Ascending aorta (tissue), 2 donors: ENCODE measurements around the gene NPY5R. TPM values are rescaled to one million over a fixed set of nuclear protein-coding genes. Genes with fewer than 3 reads are reported as not detected.

Source experiments
- DNase-seq, 2 donors: peaks; one replicate each; pipeline ENCODE4 v3.0.0-alpha.2; 2019; ENCODE audit warnings: low spot score in 2 of 2
- H3K27ac ChIP-seq, 2 donors: fragments of 200-600 bp; sonication (generic); one replicate each; pipeline ENCODE4 v1.5.1; 2016 to 2017; ENCODE audit warnings: mild to moderate bottlenecking in 1 of 2
- H3K27me3 ChIP-seq: fragments of 200-600 bp; sonication (generic); one replicate; pipeline ENCODE4 v1.5.1; 2017
- H3K36me3 ChIP-seq, 2 donors: fragments of 200-600 bp; sonication (generic); one replicate each; pipeline ENCODE4 v1.5.1; 2016
- H3K4me1 ChIP-seq, 2 donors: fragments of 200-600 bp; sonication (generic); one replicate each; pipeline ENCODE4 v1.5.1; 2016 to 2017; ENCODE audit warnings: mild to moderate bottlenecking in 1 of 2
- H3K4me3 ChIP-seq, 2 donors: fragments of 200-600 bp; sonication (generic); one replicate each; pipeline ENCODE4 v1.5.1; 2016 to 2017; ENCODE audit warnings: mild to moderate bottlenecking in 1 of 2
- H3K9me3 ChIP-seq, 2 donors: fragments of 200-600 bp; sonication (generic); one replicate each; pipeline ENCODE4 v1.5.1; 2016
- intact Hi-C: fragments of 100-400 bp; cut with DNase I; formaldehyde crosslinking; loops from one replicate; pipeline ENCODE4 v1.15.1; 2023
- total RNA-seq: library from RNA; depleted of rRNA; stranded (reverse); fragments of >200 nt; gene quantifications from one replicate; pipeline ENCODE4 v1.1.0, GENCODE V29; 2016
- TF ChIP-seq, protein P1 (sequence below), 3 experiments: fragments of 200-600 bp in 2 of 3; fragments of 450-650 bp in 1 of 3; sonication (generic) in 2 of 3; IDR thresholded peaks; one replicate each; pipeline ENCODE4 v1.5.1; 2016 to 2019; ENCODE audit warnings: antibody characterized with exemption in 3 of 3, mild to moderate bottlenecking in 1 of 3, moderate library complexity in 1 of 3

Gene NPY5R
- total RNA-seq, 1 donor from 2014 or later: 6.1 TPM

DNA sequence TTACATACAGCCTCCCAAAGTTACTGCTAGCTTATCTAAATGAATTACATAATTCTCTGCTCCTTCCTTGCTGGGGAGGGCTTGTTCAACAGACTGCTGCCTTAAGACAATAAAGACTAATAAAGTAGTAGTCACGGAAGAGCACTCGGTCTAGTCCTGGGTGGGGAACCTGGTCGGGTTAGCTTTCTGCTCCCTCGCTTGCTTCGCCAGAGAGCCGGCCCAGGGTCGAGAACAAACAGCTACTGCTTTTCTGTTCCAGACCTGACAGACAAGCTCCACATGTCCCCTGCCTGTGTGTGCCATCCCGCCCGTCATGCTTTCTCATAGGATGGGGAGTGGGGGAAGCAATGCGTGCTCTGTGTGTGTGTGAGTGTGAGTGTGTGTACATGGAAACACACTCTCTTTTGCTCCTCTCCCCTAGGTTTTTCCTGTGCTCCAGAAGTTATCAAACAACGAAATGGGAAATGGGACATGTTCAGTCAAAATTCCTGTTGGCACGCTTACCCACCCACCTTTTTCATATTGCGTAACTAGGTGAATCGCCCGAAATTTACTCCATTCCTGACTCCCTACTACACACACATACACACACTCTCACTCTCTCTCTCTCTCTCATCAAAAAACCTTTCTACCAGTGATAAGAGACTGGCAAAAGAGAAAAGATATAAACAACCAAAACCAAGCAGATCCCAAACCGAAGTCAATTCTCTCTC is 12.6 kb upstream of the NPY5R start:
- Histone ChIP-seq H3K4me1 (peaks cover 0 to 9% of the 10 kb centered on the region in 2 donors), H3K9me3 (no peaks in the 10 kb centered on the region), H3K27ac (peak overlapping the region; percentile 73 to 90), H3K4me3 (peak overlapping the region; percentile 73 to 74), H3K36me3 (no peaks in the 10 kb centered on the region), H3K27me3 (no peaks in the 10 kb centered on the region)
- TF ChIP-seq, protein P1, sequence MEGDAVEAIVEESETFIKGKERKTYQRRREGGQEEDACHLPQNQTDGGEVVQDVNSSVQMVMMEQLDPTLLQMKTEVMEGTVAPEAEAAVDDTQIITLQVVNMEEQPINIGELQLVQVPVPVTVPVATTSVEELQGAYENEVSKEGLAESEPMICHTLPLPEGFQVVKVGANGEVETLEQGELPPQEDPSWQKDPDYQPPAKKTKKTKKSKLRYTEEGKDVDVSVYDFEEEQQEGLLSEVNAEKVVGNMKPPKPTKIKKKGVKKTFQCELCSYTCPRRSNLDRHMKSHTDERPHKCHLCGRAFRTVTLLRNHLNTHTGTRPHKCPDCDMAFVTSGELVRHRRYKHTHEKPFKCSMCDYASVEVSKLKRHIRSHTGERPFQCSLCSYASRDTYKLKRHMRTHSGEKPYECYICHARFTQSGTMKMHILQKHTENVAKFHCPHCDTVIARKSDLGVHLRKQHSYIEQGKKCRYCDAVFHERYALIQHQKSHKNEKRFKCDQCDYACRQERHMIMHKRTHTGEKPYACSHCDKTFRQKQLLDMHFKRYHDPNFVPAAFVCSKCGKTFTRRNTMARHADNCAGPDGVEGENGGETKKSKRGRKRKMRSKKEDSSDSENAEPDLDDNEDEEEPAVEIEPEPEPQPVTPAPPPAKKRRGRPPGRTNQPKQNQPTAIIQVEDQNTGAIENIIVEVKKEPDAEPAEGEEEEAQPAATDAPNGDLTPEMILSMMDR (IDR thresholded peaks at IDR 0.05): no peak
- intact Hi-C loops: loop anchor here (5.0 to 10.0 kb wide), 5 partner anchors 211 to 834 kb away; no protein-coding TSS in a partner anchor
- no peak for DNase-seq

DNA sequence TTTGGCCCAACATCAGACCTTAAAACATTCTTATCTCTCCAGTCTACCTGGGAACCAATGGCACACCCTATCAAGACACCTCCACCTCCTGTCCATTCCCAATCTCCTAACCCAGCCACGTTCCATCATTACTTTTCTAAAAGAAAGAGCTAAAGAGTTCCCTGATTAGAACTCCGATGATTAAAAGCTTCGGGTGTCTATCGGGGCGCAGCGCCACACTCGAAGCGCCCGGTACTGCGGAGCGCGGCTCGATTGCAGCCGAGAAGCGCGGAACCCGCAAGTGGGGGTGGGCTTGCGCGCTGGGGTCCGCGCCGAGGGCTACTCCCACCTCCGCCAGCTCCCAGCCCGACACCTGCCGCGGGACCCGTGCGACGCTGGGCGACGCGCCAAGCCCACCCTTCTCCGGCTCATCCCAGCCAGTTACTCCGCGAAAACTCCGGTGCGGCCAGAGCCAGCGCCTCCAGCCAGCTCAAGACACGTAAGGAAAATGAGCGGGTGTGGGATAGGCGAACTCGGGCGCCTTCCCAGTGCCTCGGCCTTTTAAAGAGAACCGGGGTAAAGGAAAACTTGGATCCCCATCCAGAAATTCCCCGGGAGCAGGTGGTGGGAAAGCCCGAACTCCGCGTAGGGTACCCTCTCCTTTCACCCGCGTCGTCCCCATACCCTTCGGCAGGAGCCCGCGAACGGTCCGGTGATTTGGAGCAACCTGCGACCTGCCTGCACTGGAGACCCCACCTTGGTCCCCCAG is 11.9 kb upstream of the NPY5R start:
- Histone ChIP-seq H3K9me3 (no peaks in the 10 kb centered on the region), H3K27me3 (no peaks in the 10 kb centered on the region), H3K4me1 (peaks cover 0 to 9% of the 10 kb centered on the region in 2 donors), H3K36me3 (no peaks in the 10 kb centered on the region), H3K27ac (peak overlapping the region; percentile 73 to 90), H3K4me3 (peak overlapping the region; percentile 73 to 74)
- intact Hi-C loops: loop anchor here (2.0 to 10.0 kb wide), 6 partner anchors 165 to 835 kb away; partner anchors contain the start of gene NAF1
- TF ChIP-seq, protein P1 (IDR thresholded peaks at IDR 0.05): peak in 1 of 3 experiments; percentile 27
- DNase-seq: peak in 1 of 2 donors; percentile 73

DNA sequence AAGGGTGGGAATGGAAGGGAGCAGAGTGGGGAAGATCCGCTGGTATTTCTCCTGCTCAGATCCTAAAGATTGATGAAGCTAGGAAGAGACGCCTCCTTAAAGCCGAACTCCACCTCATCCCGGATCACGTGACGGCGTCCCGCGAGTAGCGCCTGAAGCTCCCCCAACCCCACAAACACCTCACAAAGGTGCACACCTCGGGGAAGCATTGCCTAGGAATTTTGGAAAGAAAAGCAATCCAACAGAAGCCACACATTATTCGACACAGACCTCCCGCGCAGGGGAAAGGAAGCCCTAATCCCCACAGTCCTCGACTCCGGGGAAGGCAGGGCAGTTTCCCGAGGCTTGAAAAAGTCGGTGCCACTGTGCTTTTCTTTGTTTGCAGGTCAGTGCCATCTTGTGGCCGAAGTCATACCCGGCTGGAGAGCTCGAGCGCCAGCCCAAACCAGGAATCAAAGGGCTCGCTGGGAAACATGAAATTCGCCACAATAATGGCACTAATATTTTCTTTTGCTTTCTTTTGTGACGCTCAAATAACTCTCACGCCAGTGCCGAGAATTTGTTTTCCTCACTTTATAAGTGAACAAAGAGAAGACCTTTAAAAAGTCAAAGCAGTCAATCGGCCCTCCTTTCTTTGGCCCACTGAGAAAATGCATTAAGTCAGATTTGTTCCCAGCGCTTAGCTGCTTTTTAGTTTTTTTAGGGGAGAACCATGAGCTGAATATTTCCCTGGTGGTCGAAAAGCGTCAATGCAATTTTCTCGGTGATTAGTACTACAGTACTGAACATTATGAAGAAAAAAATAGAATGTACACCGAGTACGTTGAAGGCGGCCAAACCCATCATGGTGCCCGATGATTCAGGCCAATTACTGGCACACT is 10.9 kb upstream of the NPY5R start, which contains the start of gene NPY1R:
Gene NPY1R, minus strand, starts transcription at position 71 of the 881 bp plus-strand sequence. CDS start 6,042 bp downstream, outside the sequence.
- Histone ChIP-seq H3K27me3 (no peaks in the 10 kb centered on the region), H3K4me1 (peaks cover 0 to 9% of the 10 kb centered on the region in 2 donors), H3K4me3 (peak within 1 kb of the TSS; percentile 73 to 74), H3K36me3 (no peaks in the 10 kb centered on the region), H3K27ac (peak within 1 kb of the TSS; percentile 73 to 90), H3K9me3 (no peaks in the 10 kb centered on the region)
- intact Hi-C loops: loop anchor here (2.0 to 10.0 kb wide), 6 partner anchors 166 to 835 kb away; partner anchors contain the start of gene NAF1
- TF ChIP-seq, protein P1 (IDR thresholded peaks at IDR 0.05): peak in 2 of 3 experiments; percentile 62 to 70
- peak; percentile 8 to 88 for DNase-seq

DNA sequence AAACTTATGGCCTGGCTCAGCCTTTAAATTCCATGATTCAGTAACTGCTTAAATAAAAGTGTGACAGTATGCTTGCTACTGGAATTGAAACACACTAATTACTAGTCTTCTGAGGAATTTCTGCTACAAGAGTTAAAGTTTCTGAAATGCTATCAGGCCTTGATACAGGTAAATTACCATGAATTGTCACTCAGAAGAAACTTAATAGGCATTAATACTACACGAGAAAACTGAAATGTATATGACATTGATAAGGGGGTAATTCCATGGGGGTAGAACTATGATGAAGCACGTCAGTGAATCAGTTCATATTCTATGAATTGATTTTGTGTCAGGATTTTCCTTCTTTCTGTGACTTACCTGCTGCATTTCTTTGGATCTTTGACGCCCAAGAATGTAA is 8.3 kb upstream of the NPY5R start:
- TF ChIP-seq, protein P1 (IDR thresholded peaks at IDR 0.05): no peak
- Histone ChIP-seq H3K27ac (peak overlapping the region in 1 of 2 donors; percentile 39), H3K4me1 (peaks cover 0 to 9% of the 10 kb centered on the region in 2 donors), H3K9me3 (no peaks in the 10 kb centered on the region), H3K36me3 (no peaks in the 10 kb centered on the region), H3K4me3 (no peak overlapping the region), H3K27me3 (no peaks in the 10 kb centered on the region)
- intact Hi-C loops: loop anchor here (10.0 kb wide), 1 partner anchor 291 kb away; no protein-coding TSS in a partner anchor
- DNase-seq: no peak
